ENCODE results near the gene MMP7.

Gene MMP7

DNA sequence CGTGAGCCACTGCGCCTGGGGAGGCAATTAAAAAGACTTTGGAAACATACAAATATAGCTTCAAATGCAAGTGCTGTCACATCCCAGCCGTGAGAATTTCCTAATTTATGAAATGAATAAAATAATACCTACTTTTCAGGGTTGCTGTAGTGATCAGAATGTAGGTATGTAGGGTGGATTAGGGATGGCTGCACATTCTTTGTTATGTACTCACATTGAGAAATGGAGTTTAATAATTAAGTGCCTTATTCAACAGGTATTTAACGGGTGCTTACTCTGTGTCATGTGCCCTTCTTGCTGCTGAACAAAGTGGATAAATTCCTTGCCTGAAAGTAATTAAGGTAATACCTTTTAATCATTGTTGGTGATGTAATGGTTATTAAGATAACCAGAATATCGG, 37.0 kb downstream of the MMP7 start:
- Histone ChIP-seq H3K4me3 (ENCODE audit: low read length) (no peak overlapping the region), H3K9ac (ENCODE audit: low read depth, low read length) (no peak overlapping the region)
- whole genome bisulfite sequencing, result 82% methylated on average over 4 of the region's 5 CpGs

DNA sequence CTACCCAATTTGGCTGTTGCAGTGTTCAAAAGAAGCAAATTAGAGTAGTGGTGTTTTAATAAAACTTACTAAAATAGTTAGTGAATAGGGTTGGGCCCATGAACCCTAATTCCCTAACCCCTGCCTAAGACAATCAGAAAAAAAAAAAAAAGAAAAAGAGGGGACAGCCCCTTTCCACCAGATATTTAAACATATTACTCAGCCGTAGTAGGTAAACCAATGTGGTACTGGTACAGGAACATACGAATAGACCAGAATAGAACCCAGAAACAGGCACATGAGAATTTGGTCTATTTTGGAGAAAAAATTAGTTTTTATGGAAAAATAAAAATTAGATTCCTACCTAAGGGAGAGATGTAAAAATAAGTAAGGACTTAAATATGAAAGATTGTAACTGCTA, 38.6 kb downstream of the MMP7 start:
- Histone ChIP-seq H3K4me1 (ENCODE audit: insufficient read depth, low read length) (0 out of 2 replicates have a peak, but pooled peaks cover 3% of the 10 kb centered on the region), H3K4me3 (ENCODE audit: low read length) (no peak overlapping the region), H3K36me3 (ENCODE audit: insufficient read depth, low read length) (no peaks in the 10 kb centered on the region), H3K27ac (ENCODE audit: low read depth, low read length) (no peak overlapping the region), H3K9me3 (ENCODE audit: insufficient read depth, low read depth, low read length) (no peaks in the 10 kb centered on the region), H3K9ac (ENCODE audit: low read depth, low read length) (no peak overlapping the region), H3K27me3 (ENCODE audit: insufficient read depth, low read length) (no peaks in the 10 kb centered on the region)
- WGBS, result 100% methylated on average over 2 of the region's 2 CpGs

More for the DNA sequence above, 37.0 kb downstream of the MMP7 start:
- H3K27ac ChIP-seq (ENCODE audit: low read depth, low read length), result no peak overlapping the region
- H3K36me3 ChIP-seq (ENCODE audit: insufficient read depth, low read length), result no peaks in the 10 kb centered on the region
- H3K27me3 ChIP-seq (ENCODE audit: insufficient read depth, low read length), result no peaks in the 10 kb centered on the region
- H3K9me3 ChIP-seq (ENCODE audit: insufficient read depth, low read depth, low read length), result no peaks in the 10 kb centered on the region
- H3K4me1 ChIP-seq (ENCODE audit: insufficient read depth, low read length), result 0 out of 2 replicates have a peak, but pooled peaks cover 3% of the 10 kb centered on the region

GRCh38 chr11:102489186-102490145, 41.1 kb downstream of the MMP7 start:
- WGBS, result 78% methylated on average over 4 of the region's 5 CpGs
- Histone ChIP-seq H3K9ac (ENCODE audit: low read depth, low read length) (no peak overlapping the region), H3K4me1 (ENCODE audit: insufficient read depth, low read length) (no peaks in the 10 kb centered on the region), H3K27me3 (ENCODE audit: insufficient read depth, low read length) (no peaks in the 10 kb centered on the region), H3K9me3 (ENCODE audit: insufficient read depth, low read depth, low read length) (no peaks in the 10 kb centered on the region), H3K4me3 (ENCODE audit: low read length) (no peak overlapping the region), H3K36me3 (ENCODE audit: insufficient read depth, low read length) (no peaks in the 10 kb centered on the region), H3K27ac (ENCODE audit: low read depth, low read length) (no peak overlapping the region)

GRCh38 chr11:102488208-102488607, 42.3 kb downstream of the MMP7 start:
- no peak overlapping the region for H3K27ac ChIP-seq (ENCODE audit: low read depth, low read length)
- WGBS, result 87% methylated on average over 3 of the region's 3 CpGs
- no peaks in the 10 kb centered on the region for H3K4me1 ChIP-seq (ENCODE audit: insufficient read depth, low read length)
- H3K9me3 ChIP-seq (ENCODE audit: insufficient read depth, low read depth, low read length), result no peaks in the 10 kb centered on the region
- H3K36me3 ChIP-seq (ENCODE audit: insufficient read depth, low read length), result no peaks in the 10 kb centered on the region
- H3K4me3 ChIP-seq (ENCODE audit: low read length), result no peak overlapping the region
- no peaks in the 10 kb centered on the region for H3K27me3 ChIP-seq (ENCODE audit: insufficient read depth, low read length)
- H3K9ac ChIP-seq (ENCODE audit: low read depth, low read length), result no peak overlapping the region

DNA sequence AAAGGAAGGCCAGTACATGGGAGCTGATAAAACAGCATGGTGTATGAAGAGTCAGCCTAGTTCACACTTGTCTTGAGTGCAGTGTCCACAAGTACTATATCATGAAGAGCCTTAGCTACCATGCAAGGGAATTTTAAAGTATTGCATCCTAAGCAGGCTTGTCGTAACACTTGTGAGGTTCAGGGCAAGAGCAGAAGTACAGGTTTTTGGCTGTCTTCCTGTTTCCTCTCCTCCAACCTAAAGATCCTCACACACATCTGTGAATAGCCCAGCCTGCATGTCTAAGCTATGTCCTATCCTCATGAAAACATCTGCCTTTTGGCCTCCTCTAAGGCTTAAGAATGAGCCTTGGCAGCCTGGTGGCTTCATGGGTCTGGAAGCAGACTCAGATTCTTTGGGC, 43.3 kb downstream of the MMP7 start:
- no peak overlapping the region for H3K4me3 ChIP-seq (ENCODE audit: low read length)
- no peak overlapping the region for H3K9ac ChIP-seq (ENCODE audit: low read depth, low read length)
- WGBS, result 41% methylated on average over 1 of the region's 1 CpG
- no peak overlapping the region for H3K27ac ChIP-seq (ENCODE audit: low read depth, low read length)
- H3K4me1 ChIP-seq (ENCODE audit: insufficient read depth, low read length), result no peaks in the 10 kb centered on the region
- H3K27me3 ChIP-seq (ENCODE audit: insufficient read depth, low read length), result no peaks in the 10 kb centered on the region
- H3K36me3 ChIP-seq (ENCODE audit: insufficient read depth, low read length), result no peaks in the 10 kb centered on the region
- no peaks in the 10 kb centered on the region for H3K9me3 ChIP-seq (ENCODE audit: insufficient read depth, low read depth, low read length)

- Histone ChIP-seq H3K27ac (ENCODE audit: low read depth, low read length) (no peak overlapping the region), H3K9me3 (ENCODE audit: insufficient read depth, low read depth, low read length) (no peaks in the 10 kb centered on the region), H3K4me3 (ENCODE audit: low read length) (no peak overlapping the region), H3K36me3 (ENCODE audit: insufficient read depth, low read length) (no peaks in the 10 kb centered on the region), H3K4me1 (ENCODE audit: insufficient read depth, low read length) (no peaks in the 10 kb centered on the region), H3K27me3 (ENCODE audit: insufficient read depth, low read length) (no peaks in the 10 kb centered on the region), H3K9ac (ENCODE audit: low read depth, low read length) (no peak overlapping the region)
- WGBS, result 81% methylated on average over 2 of the region's 2 CpGs
Observed at GRCh38 chr11:102486584-102486983, 44.0 kb downstream of the MMP7 start.

- Histone ChIP-seq H3K27ac (ENCODE audit: low read depth, low read length) (no peak overlapping the region), H3K27me3 (ENCODE audit: insufficient read depth, low read length) (no peaks in the 10 kb centered on the region), H3K4me3 (ENCODE audit: low read length) (no peak overlapping the region), H3K4me1 (ENCODE audit: insufficient read depth, low read length) (no peaks in the 10 kb centered on the region), H3K9ac (ENCODE audit: low read depth, low read length) (no peak overlapping the region), H3K36me3 (ENCODE audit: insufficient read depth, low read length) (no peaks in the 10 kb centered on the region), H3K9me3 (ENCODE audit: insufficient read depth, low read depth, low read length) (no peaks in the 10 kb centered on the region)
- WGBS, result 100% methylated on average over 1 of the region's 2 CpGs
Observed at GRCh38 chr11:102485095-102485722, 45.3 kb downstream of the MMP7 start.

DNA sequence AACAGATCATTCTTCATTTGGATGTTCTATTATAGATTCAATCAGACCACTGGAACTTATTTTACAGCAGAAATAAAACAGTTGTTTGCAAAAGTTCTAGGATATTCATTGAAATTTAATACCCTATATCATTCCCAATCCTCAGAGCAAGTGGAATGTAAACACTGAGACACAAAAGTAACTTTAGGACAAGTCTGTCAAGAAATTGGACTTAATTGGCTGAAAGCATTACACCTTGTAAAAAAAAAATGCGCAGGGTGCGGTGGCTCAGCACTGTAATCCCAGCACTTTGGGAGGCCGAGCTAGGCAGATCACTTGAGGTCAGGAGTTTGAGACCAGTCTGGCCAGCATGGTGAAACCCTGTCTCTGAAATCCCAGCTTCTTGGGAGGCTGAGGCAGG, 48.1 kb downstream of the MMP7 start:
- Histone ChIP-seq H3K36me3 (ENCODE audit: insufficient read depth, low read length) (no peaks in the 10 kb centered on the region), H3K9ac (ENCODE audit: low read depth, low read length) (no peak overlapping the region), H3K27me3 (ENCODE audit: insufficient read depth, low read length) (no peaks in the 10 kb centered on the region), H3K4me3 (ENCODE audit: low read length) (no peak overlapping the region), H3K4me1 (ENCODE audit: insufficient read depth, low read length) (peaks cover 5% of the 10 kb centered on the region; the same call in 1 of the 2 replicates), H3K9me3 (ENCODE audit: insufficient read depth, low read depth, low read length) (no peaks in the 10 kb centered on the region), H3K27ac (ENCODE audit: low read depth, low read length) (no peak overlapping the region)
- 65% methylated on average over 3 of the region's 3 CpGs for WGBS

DNA sequence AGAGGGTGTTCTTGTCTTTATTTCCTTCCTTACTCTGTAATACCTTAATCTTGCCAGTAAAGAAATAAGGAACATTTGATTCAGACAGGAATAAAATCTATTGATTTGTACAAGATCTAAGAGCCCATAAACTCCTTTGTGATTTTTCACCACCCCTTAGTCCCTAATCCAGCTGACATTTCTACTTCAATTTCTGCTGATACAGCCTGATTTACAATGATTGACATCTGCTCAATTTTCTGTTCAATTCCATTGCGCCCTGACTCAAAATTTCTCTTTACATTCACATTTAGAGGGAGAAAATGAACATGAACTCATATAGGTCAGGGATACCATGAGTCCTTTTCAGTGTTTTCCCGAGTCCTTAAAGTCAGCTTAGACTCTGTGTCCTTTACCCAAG, 50.8 kb downstream of the MMP7 start:
- no peak overlapping the region for H3K27ac ChIP-seq (ENCODE audit: low read depth, low read length)
- H3K4me1 ChIP-seq (ENCODE audit: insufficient read depth, low read length), result peaks cover 18% of the 10 kb centered on the region
- WGBS, result 94% methylated on average over 2 of the region's 2 CpGs

DNA sequence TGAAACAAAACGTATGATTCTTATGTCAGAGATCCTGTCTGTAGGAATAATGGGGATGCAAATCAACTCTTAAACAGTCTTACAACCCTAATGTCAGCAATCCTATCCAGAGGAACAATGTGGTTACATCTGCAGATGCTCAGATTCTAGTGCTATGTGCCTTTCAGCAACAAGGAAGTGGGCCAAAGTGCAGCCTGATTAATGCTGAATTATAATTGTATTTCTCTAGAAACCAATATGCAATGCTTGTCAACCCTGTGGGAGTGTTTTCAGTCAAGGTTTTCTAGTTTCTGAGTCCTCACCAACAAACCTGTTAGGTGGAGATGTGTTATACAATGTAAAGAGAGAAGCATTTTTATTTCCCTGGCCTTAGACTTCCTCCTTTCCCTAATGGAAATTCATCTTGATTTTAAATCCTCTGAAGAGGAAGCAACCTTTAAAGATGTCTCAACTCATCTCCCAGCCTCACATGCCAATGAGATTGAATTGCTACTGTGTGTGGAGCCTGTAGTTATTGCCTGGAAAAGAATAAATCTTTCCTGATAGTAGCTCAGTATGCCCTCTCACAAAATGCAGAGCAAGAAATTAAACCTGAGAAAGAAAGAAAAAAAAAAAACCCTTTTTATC, 51.8 kb downstream of the MMP7 start:
- Histone ChIP-seq H3K36me3 (ENCODE audit: insufficient read depth, low read length) (no peaks in the 10 kb centered on the region), H3K9me3 (ENCODE audit: insufficient read depth, low read depth, low read length) (no peaks in the 10 kb centered on the region), H3K27me3 (ENCODE audit: insufficient read depth, low read length) (no peaks in the 10 kb centered on the region), H3K4me1 (ENCODE audit: insufficient read depth, low read length) (peaks cover 18% of the 10 kb centered on the region), H3K9ac (ENCODE audit: low read depth, low read length) (no peak overlapping the region), H3K27ac (ENCODE audit: low read depth, low read length) (no peak overlapping the region), H3K4me3 (ENCODE audit: low read length) (no peak overlapping the region)
- WGBS, result 100% methylated on average over 1 of the region's 1 CpG

More for the DNA sequence above, 50.8 kb downstream of the MMP7 start:
- Histone ChIP-seq H3K27me3 (ENCODE audit: insufficient read depth, low read length) (no peaks in the 10 kb centered on the region), H3K4me3 (ENCODE audit: low read length) (no peak overlapping the region), H3K9me3 (ENCODE audit: insufficient read depth, low read depth, low read length) (no peaks in the 10 kb centered on the region), H3K36me3 (ENCODE audit: insufficient read depth, low read length) (no peaks in the 10 kb centered on the region), H3K9ac (ENCODE audit: low read depth, low read length) (no peak overlapping the region)

- Histone ChIP-seq H3K4me3 (ENCODE audit: low read length) (no peak overlapping the region), H3K36me3 (ENCODE audit: insufficient read depth, low read length) (no peaks in the 10 kb centered on the region), H3K9ac (ENCODE audit: low read depth, low read length) (no peak overlapping the region), H3K27me3 (ENCODE audit: insufficient read depth, low read length) (no peaks in the 10 kb centered on the region), H3K9me3 (ENCODE audit: insufficient read depth, low read depth, low read length) (no peaks in the 10 kb centered on the region), H3K4me1 (ENCODE audit: insufficient read depth, low read length) (peaks cover 18% of the 10 kb centered on the region), H3K27ac (ENCODE audit: low read depth, low read length) (no peak overlapping the region)
- WGBS, result 49% methylated on average over 1 of the region's 1 CpG
Observed at GRCh38 chr11:102476812-102477211, 53.7 kb downstream of the MMP7 start.
